ENCODE data around the gene TENT4A. TPM values are rescaled to one million over a fixed set of nuclear protein-coding genes. Genes with fewer than 3 reads are reported as not detected.

The TENT4A gene
- total and polyA plus RNA-seq, 2 of the 13 experiments (the other 11 are each of a cell fraction or from before 2014, with no cell fraction given), result 6.3 to 13.3 TPM

GRCh38 chr5:6728011-6728794, 15.0 kb downstream of the TENT4A start:
- no TSS peak for BruUV-seq (replicated peaks)
- no peak overlapping the region for H2AFZ ChIP-seq (ENCODE audit: low read length)
- intact Hi-C loops (cut with micrococcal nuclease; ENCODE audit: unreplicated experiment) (no loop called here), in situ Hi-C loops (cut with HindIII; ENCODE audit: extremely low pct_ligation_motif_present, low pct_unique_long_range_greater_than_20kb) (loop anchor here (25.0 kb wide), 1 partner anchor 341 kb away; the partner anchor contains the start of gene MED10)
- H3K4me1 ChIP-seq (ENCODE audit: insufficient read depth, low read length), result peaks cover 36% of the 10 kb centered on the region
- peaks cover 97% of the 10 kb centered on the region for H3K79me2 ChIP-seq (ENCODE audit: insufficient read depth, low read length)
- H3K4me2 ChIP-seq (ENCODE audit: low read depth, low read length), result no peak overlapping the region
- FAIRE-seq (no peak), DNase-seq (ENCODE audit: low spot score) (no peak), ATAC-seq (no peak)
- 95% methylated on average over 16 of the region's 17 CpGs for WGBS (ENCODE audit: low lambda C conversion rate)
- no peak overlapping the region for H3K9ac ChIP-seq (ENCODE audit: insufficient read depth, low read depth, low read length)
- H3K36me3 ChIP-seq (replicated peaks in 1 of 2; ENCODE audit: control insufficient read depth in 1 of 2, insufficient read depth in 2 of 2, low read length in 2 of 2), result peaks cover 15 to 42% of the 10 kb centered on the region in 2 experiments
- ChIA-PET CTCF (ENCODE audit: low intra/inter-chr PET ratio, low total read pairs) (no interaction called here), POLR2A (no interaction called here)
- no peak overlapping the region for H3K27ac ChIP-seq (ENCODE audit: extremely low read length, insufficient read depth, low read length)
- no peaks in the 10 kb centered on the region for H3K9me3 ChIP-seq (ENCODE audit: low read length)
- peaks cover 40% of the 10 kb centered on the region for H4K20me1 ChIP-seq (ENCODE audit: insufficient read depth, low read length)
- TF ChIP-seq MTA1 (CRISPR knock-in tag; IDR thresholded peaks at IDR 0.05; ENCODE audit: borderline replicate concordance) (no peak), ZNF513 (CRISPR knock-in tag; conservative IDR thresholded peaks at IDR 0.05) (no peak), EEA1 (CRISPR knock-in tag; IDR thresholded peaks at IDR 0.05; ENCODE audit: borderline replicate concordance) (no peak), CHD4 (IDR thresholded peaks at IDR 0.05; ENCODE audit: borderline replicate concordance, low read length) (no peak), ZNF335 (CRISPR knock-in tag; IDR thresholded peaks at IDR 0.05) (no peak), ZNF432 (CRISPR knock-in tag; IDR thresholded peaks at IDR 0.05; ENCODE audit: borderline replicate concordance) (no peak), ZFYVE20 (CRISPR knock-in tag; IDR thresholded peaks at IDR 0.05; ENCODE audit: borderline replicate concordance, low read depth) (no peak), ZNF569 (CRISPR knock-in tag; IDR thresholded peaks at IDR 0.05; ENCODE audit: borderline replicate concordance) (no peak), CBX1 (IDR thresholded peaks at IDR 0.05; ENCODE audit: low read depth) (no peak), CREB3 (CRISPR knock-in tag; IDR thresholded peaks at IDR 0.05) (no peak), POLR2A (IDR thresholded peaks at IDR 0.05; ENCODE audit: insufficient read depth in 1 of 2, low read depth in 2 of 2, low read length in 2 of 2) (no peak)
- H3K27me3 ChIP-seq (ENCODE audit: control insufficient read depth in 1 of 2, insufficient read depth in 2 of 2, low read length in 2 of 2), result no peaks in the 10 kb centered on the region
- no peak overlapping the region for H3K4me3 ChIP-seq (replicated peaks in 1 of 3; ENCODE audit: insufficient read depth in 1 of 3, low read depth in 2 of 3, low read length in 3 of 3)

Measured in HepG2 (cell line).